ENCODE results near the gene ANTXR1. TPM values are rescaled to one million over a fixed set of nuclear protein-coding genes. Genes with fewer than 3 reads are reported as not detected.

ANTXR1 gene
- total and polyA plus RNA-seq, 2 donors from 2014 or later, result 7.0 to 42.6 TPM

DNA sequence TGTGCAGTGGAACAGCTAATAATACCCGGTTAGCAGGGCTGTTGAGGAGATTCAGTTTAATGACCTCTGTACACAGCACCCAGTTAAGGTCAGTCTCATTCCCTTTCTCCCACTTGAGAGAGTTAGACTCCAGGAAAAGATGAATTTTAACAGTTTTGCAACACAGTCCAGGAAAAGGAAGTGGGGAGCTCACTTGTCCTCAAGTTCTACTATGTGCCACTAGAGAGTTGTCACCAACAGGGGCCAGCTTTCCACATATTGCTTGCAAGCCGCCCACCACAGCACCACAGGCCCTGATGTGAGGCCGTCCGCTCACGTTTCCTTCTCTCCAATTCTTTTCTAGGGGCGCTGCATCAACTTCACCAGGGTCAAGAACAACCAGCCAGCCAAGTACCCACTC lies 231.9 kb downstream of the ANTXR1 start:
- H3K9ac ChIP-seq (ENCODE audit: low read length in 3 of 3), result no peak overlapping the region
- intact Hi-C loops (cut with DNase I), result no loop called here
- H3K36me3 ChIP-seq (ENCODE audit: control insufficient read depth in 2 of 3, insufficient read depth in 3 of 3, low read length in 3 of 3), result peaks cover 0 to 3% (median 0%) of the 10 kb centered on the region in 3 donors
- no peaks in the 10 kb centered on the region for H3K27me3 ChIP-seq (ENCODE audit: control insufficient read depth, insufficient read depth, low read length)
- H3K27ac ChIP-seq (ENCODE audit: low read depth in 2 of 2, low read length in 2 of 2), result no peak overlapping the region
- H3K4me3 ChIP-seq (ENCODE audit: low read length in 3 of 3), result no peak overlapping the region
- DNase-seq (no peak), FAIRE-seq (no peak)
- no peaks in the 10 kb centered on the region for H3K9me3 ChIP-seq (ENCODE audit: control insufficient read depth in 2 of 3, insufficient read depth in 1 of 3, low read length in 3 of 3)
- TF ChIP-seq, protein P1, sequence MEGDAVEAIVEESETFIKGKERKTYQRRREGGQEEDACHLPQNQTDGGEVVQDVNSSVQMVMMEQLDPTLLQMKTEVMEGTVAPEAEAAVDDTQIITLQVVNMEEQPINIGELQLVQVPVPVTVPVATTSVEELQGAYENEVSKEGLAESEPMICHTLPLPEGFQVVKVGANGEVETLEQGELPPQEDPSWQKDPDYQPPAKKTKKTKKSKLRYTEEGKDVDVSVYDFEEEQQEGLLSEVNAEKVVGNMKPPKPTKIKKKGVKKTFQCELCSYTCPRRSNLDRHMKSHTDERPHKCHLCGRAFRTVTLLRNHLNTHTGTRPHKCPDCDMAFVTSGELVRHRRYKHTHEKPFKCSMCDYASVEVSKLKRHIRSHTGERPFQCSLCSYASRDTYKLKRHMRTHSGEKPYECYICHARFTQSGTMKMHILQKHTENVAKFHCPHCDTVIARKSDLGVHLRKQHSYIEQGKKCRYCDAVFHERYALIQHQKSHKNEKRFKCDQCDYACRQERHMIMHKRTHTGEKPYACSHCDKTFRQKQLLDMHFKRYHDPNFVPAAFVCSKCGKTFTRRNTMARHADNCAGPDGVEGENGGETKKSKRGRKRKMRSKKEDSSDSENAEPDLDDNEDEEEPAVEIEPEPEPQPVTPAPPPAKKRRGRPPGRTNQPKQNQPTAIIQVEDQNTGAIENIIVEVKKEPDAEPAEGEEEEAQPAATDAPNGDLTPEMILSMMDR (IDR thresholded peaks at IDR 0.05; ENCODE audit: borderline replicate concordance, extremely low read depth, insufficient read depth), result no peak
- no peaks in the 10 kb centered on the region for H3K4me1 ChIP-seq (ENCODE audit: control insufficient read depth in 2 of 3, insufficient read depth in 2 of 3, low read depth in 1 of 3, low read length in 3 of 3)

DNA sequence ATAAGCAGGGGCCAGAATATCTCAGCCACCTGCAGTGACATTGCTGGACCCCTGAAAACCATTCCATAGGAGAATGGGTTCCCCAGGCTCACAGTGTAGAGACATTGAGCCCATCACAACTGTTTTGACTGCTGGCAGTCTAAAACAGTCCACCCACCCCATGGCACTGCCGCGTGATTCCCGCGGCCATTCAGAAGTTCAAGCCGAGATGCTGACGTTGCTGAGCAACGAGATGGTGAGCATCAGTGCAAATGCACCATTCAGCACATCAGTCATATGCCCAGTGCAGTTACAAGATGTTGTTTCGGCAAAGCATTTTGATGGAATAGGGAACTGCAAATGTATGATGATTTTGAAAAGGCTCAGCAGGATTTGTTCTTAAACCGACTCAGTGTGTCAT lies 234.6 kb downstream of the ANTXR1 start:
- Histone ChIP-seq H3K27ac (ENCODE audit: low read depth in 2 of 2, low read length in 2 of 2) (no peak overlapping the region), H3K4me3 (ENCODE audit: low read length in 3 of 3) (no peak overlapping the region), H3K9ac (ENCODE audit: low read length in 3 of 3) (no peak overlapping the region), H3K9me3 (ENCODE audit: control insufficient read depth in 2 of 3, insufficient read depth in 1 of 3, low read length in 3 of 3) (no peaks in the 10 kb centered on the region), H3K4me1 (ENCODE audit: control insufficient read depth in 2 of 3, insufficient read depth in 2 of 3, low read depth in 1 of 3, low read length in 3 of 3) (no peaks in the 10 kb centered on the region), H3K36me3 (ENCODE audit: control insufficient read depth in 2 of 3, insufficient read depth in 3 of 3, low read length in 3 of 3) (peaks cover 0 to 3% (median 0%) of the 10 kb centered on the region in 3 donors), H3K27me3 (ENCODE audit: control insufficient read depth, insufficient read depth, low read length) (no peaks in the 10 kb centered on the region)
- TF ChIP-seq, protein P1 (IDR thresholded peaks at IDR 0.05; ENCODE audit: borderline replicate concordance, extremely low read depth, insufficient read depth), result no peak
- intact Hi-C loops (cut with DNase I), result no loop called here
- FAIRE-seq (no peak), DNase-seq (no peak)

DNA sequence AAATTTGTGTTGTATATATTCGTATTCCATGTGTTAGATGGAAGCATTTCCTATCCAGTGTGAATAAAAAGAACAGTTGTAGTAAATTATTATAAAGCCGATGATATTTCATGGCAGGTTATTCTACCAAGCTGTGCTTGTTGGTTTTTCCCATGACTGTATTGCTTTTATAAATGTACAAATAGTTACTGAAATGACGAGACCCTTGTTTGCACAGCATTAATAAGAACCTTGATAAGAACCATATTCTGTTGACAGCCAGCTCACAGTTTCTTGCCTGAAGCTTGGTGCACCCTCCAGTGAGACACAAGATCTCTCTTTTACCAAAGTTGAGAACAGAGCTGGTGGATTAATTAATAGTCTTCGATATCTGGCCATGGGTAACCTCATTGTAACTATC lies 235.3 kb downstream of the ANTXR1 start:
- Histone ChIP-seq H3K4me3 (ENCODE audit: low read length in 3 of 3) (no peak overlapping the region), H3K36me3 (ENCODE audit: control insufficient read depth in 2 of 3, insufficient read depth in 3 of 3, low read length in 3 of 3) (peaks cover 0 to 3% (median 0%) of the 10 kb centered on the region in 3 donors), H3K9me3 (ENCODE audit: control insufficient read depth in 2 of 3, insufficient read depth in 1 of 3, low read length in 3 of 3) (no peaks in the 10 kb centered on the region), H3K9ac (ENCODE audit: low read length in 3 of 3) (no peak overlapping the region), H3K4me1 (ENCODE audit: control insufficient read depth in 2 of 3, insufficient read depth in 2 of 3, low read depth in 1 of 3, low read length in 3 of 3) (no peaks in the 10 kb centered on the region), H3K27ac (ENCODE audit: low read depth in 2 of 2, low read length in 2 of 2) (no peak overlapping the region), H3K27me3 (ENCODE audit: control insufficient read depth, insufficient read depth, low read length) (no peaks in the 10 kb centered on the region)
- TF ChIP-seq, protein P1 (IDR thresholded peaks at IDR 0.05; ENCODE audit: borderline replicate concordance, extremely low read depth, insufficient read depth), result no peak
- no peak for FAIRE-seq
- intact Hi-C loops (cut with DNase I), result no loop called here
- DNase-seq, result no peak

DNA sequence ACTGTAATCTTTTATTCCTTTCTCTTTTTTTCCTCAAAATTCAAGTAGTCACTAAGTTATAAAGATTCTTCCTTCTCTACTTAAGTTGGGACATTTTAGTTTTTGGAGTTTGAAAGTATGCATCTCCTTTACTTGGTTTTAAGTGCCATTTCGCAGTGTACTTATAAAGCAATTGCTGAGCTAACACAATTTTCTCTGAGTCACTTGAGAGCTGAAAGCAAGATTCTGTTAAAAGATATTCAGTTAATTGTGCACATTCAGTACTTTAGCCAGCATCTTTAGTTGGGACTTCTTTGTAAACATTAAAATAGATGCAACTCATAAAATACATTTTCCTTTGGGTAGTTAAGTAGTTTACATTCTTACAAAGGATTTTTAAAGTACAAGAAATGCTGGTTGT lies 238.0 kb downstream of the ANTXR1 start:
- intact Hi-C loops (cut with DNase I), result no loop called here
- FAIRE-seq, result no peak
- H3K27me3 ChIP-seq (ENCODE audit: control insufficient read depth, insufficient read depth, low read length), result no peaks in the 10 kb centered on the region

More for the DNA sequence above, 238.0 kb downstream of the ANTXR1 start:
- no peak for DNase-seq
- Histone ChIP-seq H3K27ac (ENCODE audit: low read depth in 2 of 2, low read length in 2 of 2) (no peak overlapping the region), H3K36me3 (ENCODE audit: control insufficient read depth in 2 of 3, insufficient read depth in 3 of 3, low read length in 3 of 3) (peaks cover 0 to 3% (median 0%) of the 10 kb centered on the region in 3 donors), H3K4me3 (ENCODE audit: low read length in 3 of 3) (no peak overlapping the region), H3K9ac (ENCODE audit: low read length in 3 of 3) (no peak overlapping the region), H3K4me1 (ENCODE audit: control insufficient read depth in 2 of 3, insufficient read depth in 2 of 3, low read depth in 1 of 3, low read length in 3 of 3) (no peaks in the 10 kb centered on the region), H3K9me3 (ENCODE audit: control insufficient read depth in 2 of 3, insufficient read depth in 1 of 3, low read length in 3 of 3) (no peaks in the 10 kb centered on the region)
- TF ChIP-seq, protein P1 (IDR thresholded peaks at IDR 0.05; ENCODE audit: borderline replicate concordance, extremely low read depth, insufficient read depth), result no peak
